ENCODE results near the gene WWC2. TPM values are rescaled to one million over a fixed set of nuclear protein-coding genes. Genes with fewer than 3 reads are reported as not detected.

WWC2 gene
- total RNA-seq, 1 experiment from 2014 or later: 82.8 TPM

GRCh38 chr4:183181081-183181480, 82.0 kb downstream of the WWC2 start:
- ChIA-PET POLR2A (ENCODE audit: low non-redundant PET) (no interaction called here), CTCF (no interaction called here)
- H3K27ac ChIP-seq (ENCODE audit: low read depth, low read length, poor library complexity, severe bottlenecking): peak overlapping the region; percentile 79
- H3K36me3 ChIP-seq (ENCODE audit: insufficient read depth, low read length, poor library complexity, severe bottlenecking): no peaks in the 10 kb centered on the region
- no peak overlapping the region for H3K4me3 ChIP-seq (ENCODE audit: low read depth, low read length, poor library complexity, severe bottlenecking)
- H3K4me1 ChIP-seq (ENCODE audit: insufficient read depth, low read length, poor library complexity, severe bottlenecking): peaks cover 49% of the 10 kb centered on the region
- TF ChIP-seq EZH2 (IDR thresholded peaks at IDR 0.05; ENCODE audit: borderline replicate concordance, low read depth, low read length, poor library complexity, severe bottlenecking): no peak
- TF ChIP-seq CTCF (conservative IDR thresholded peaks at IDR 0.05; ENCODE audit: low read depth, low read length): no peak
- no peaks in the 10 kb centered on the region for H3K27me3 ChIP-seq (replicated peaks; ENCODE audit: insufficient read depth, low read depth, low read length, poor library complexity)
- DNase-seq (ENCODE audit: low spot score): peak; percentile 94
- no peaks in the 10 kb centered on the region for H3K9me3 ChIP-seq (ENCODE audit: low read depth, low read length, poor library complexity, severe bottlenecking)
- no TSS peak for BruUV-seq (replicated peaks)
- intact Hi-C loops (cut with micrococcal nuclease; ENCODE audit: unreplicated experiment): loop anchor here (2.0 kb wide), 1 partner anchor 80 kb away; no protein-coding TSS in a partner anchor

GRCh38 chr4:183182873-183183725, 84.0 kb downstream of the WWC2 start:
- POLR2A ChIA-PET (ENCODE audit: low non-redundant PET): no interaction called here
- CTCF ChIA-PET: no interaction called here
- intact Hi-C loops (cut with micrococcal nuclease; ENCODE audit: unreplicated experiment): no loop called here
- H3K4me1 ChIP-seq (ENCODE audit: insufficient read depth, low read length, poor library complexity, severe bottlenecking): peaks cover 46% of the 10 kb centered on the region
- H3K4me3 ChIP-seq (ENCODE audit: low read depth, low read length, poor library complexity, severe bottlenecking): no peak overlapping the region
- TF ChIP-seq EZH2 (IDR thresholded peaks at IDR 0.05; ENCODE audit: borderline replicate concordance, low read depth, low read length, poor library complexity, severe bottlenecking): no peak
- no peak for TF ChIP-seq CTCF (conservative IDR thresholded peaks at IDR 0.05; ENCODE audit: low read depth, low read length)
- DNase-seq (ENCODE audit: low spot score): peak; percentile 98
- no peak overlapping the region for H3K27ac ChIP-seq (ENCODE audit: low read depth, low read length, poor library complexity, severe bottlenecking)
- H3K9me3 ChIP-seq (ENCODE audit: low read depth, low read length, poor library complexity, severe bottlenecking): no peaks in the 10 kb centered on the region
- no peaks in the 10 kb centered on the region for H3K27me3 ChIP-seq (replicated peaks; ENCODE audit: insufficient read depth, low read depth, low read length, poor library complexity)
- no peaks in the 10 kb centered on the region for H3K36me3 ChIP-seq (ENCODE audit: insufficient read depth, low read length, poor library complexity, severe bottlenecking)
- BruUV-seq (replicated peaks): no TSS peak

- Histone ChIP-seq H3K9me3 (ENCODE audit: low read depth, low read length, poor library complexity, severe bottlenecking) (no peaks in the 10 kb centered on the region), H3K27ac (ENCODE audit: low read depth, low read length, poor library complexity, severe bottlenecking) (no peak overlapping the region), H3K4me1 (ENCODE audit: insufficient read depth, low read length, poor library complexity, severe bottlenecking) (peaks cover 53% of the 10 kb centered on the region), H3K27me3 (replicated peaks; ENCODE audit: insufficient read depth, low read depth, low read length, poor library complexity) (no peaks in the 10 kb centered on the region), H3K36me3 (ENCODE audit: insufficient read depth, low read length, poor library complexity, severe bottlenecking) (no peaks in the 10 kb centered on the region), H3K4me3 (ENCODE audit: low read depth, low read length, poor library complexity, severe bottlenecking) (no peak overlapping the region)
- BruUV-seq (replicated peaks): no TSS peak
- intact Hi-C loops (cut with micrococcal nuclease; ENCODE audit: unreplicated experiment): no loop called here
- POLR2A ChIA-PET (ENCODE audit: low non-redundant PET): no interaction called here
- no peak for TF ChIP-seq CTCF (conservative IDR thresholded peaks at IDR 0.05; ENCODE audit: low read depth, low read length)
- no peak for TF ChIP-seq EZH2 (IDR thresholded peaks at IDR 0.05; ENCODE audit: borderline replicate concordance, low read depth, low read length, poor library complexity, severe bottlenecking)
- CTCF ChIA-PET: no interaction called here
- no peak for DNase-seq (ENCODE audit: low spot score)
Observed at GRCh38 chr4:183183906-183184535, 85.0 kb downstream of the WWC2 start.
